ENCODE results near the gene CFAP251.

DNA sequence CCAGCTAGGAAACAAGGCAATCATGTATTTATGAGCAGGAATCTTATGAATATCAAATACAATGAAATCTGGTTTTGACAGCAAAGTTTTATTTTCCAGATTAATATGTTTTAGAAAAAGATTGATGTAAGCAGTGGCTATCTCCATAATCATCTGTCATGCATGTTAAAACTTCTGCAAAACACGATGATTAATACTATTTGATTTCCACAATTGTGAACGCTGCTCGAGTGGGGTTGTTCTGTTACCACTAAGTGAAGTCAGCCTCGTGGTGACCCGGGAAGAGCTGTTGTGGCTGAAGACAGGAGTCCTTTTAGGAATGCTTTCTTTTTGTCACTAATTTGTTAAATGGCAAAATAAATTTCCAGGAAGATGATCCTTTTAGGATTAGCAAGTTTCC, 9.4 kb downstream of the CFAP251 start:
- TF ChIP-seq, protein P1, sequence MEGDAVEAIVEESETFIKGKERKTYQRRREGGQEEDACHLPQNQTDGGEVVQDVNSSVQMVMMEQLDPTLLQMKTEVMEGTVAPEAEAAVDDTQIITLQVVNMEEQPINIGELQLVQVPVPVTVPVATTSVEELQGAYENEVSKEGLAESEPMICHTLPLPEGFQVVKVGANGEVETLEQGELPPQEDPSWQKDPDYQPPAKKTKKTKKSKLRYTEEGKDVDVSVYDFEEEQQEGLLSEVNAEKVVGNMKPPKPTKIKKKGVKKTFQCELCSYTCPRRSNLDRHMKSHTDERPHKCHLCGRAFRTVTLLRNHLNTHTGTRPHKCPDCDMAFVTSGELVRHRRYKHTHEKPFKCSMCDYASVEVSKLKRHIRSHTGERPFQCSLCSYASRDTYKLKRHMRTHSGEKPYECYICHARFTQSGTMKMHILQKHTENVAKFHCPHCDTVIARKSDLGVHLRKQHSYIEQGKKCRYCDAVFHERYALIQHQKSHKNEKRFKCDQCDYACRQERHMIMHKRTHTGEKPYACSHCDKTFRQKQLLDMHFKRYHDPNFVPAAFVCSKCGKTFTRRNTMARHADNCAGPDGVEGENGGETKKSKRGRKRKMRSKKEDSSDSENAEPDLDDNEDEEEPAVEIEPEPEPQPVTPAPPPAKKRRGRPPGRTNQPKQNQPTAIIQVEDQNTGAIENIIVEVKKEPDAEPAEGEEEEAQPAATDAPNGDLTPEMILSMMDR (IDR thresholded peaks at IDR 0.05; ENCODE audit: insufficient read depth, low read depth, low read length), result no peak
- no peak for TF ChIP-seq EZH2 (IDR thresholded peaks at IDR 0.05; ENCODE audit: insufficient read depth, low read length)

All from astrocyte (in vitro differentiated cells and primary cell).